B cell (primary cell): ENCODE results near the gene DHRS4L2. TPM values are rescaled to one million over a fixed set of nuclear protein-coding genes. Genes with fewer than 3 reads are reported as not detected.
"Not testable (repeated sequence)": the region's sequence is repeated elsewhere in the genome, so short reads cannot be mapped to it uniquely, and the experiment has no call there.

Experiments used
- ATAC-seq: fragments of 200-7000 bp; cut with Tn5 transposase; one replicate; pipeline ENCODE4 v1.10.0; 2021; ENCODE audit warnings: low read depth, mild to moderate bottlenecking, moderate number of reproducible peaks, moderate library complexity
- CTCF ChIA-PET: fragments of 350-600 bp; sonication (Branson Sonifier 250); formaldehyde crosslinking; loops from one replicate; lab custom pipeline; 2021; ENCODE audit warnings: antibody characterized with exemption, inconsistent platforms; lab: Charles Lee
- POLR2A ChIA-PET: fragments of 350-600 bp; sonication (Branson Sonifier 250); formaldehyde crosslinking; loops from one replicate; lab custom pipeline; 2021; ENCODE audit warnings: antibody characterized with exemption; lab: Charles Lee
- DNase-seq: peaks from one replicate; pipeline ENCODE4 v3.0.0; 2013
- H2AFZ ChIP-seq: 2 replicates; pipeline ENCODE4 v1.6.1; 2012; ENCODE audit warnings: mild to moderate bottlenecking, low read depth, low read length; ENCODE audit not compliant: insufficient read depth, poor library complexity, severe bottlenecking
- H3K27ac ChIP-seq, 2 donors: 1 replicate in 1 of 2; 2 replicates in 1 of 2; pipeline ENCODE4 v1.5.1; 2012 to 2013; ENCODE audit warnings: low read length in 2 of 2, mild to moderate bottlenecking in 2 of 2, moderate library complexity in 1 of 2
- H3K27me3 ChIP-seq, 4 experiments: fragments of 200-600 bp in 1 of 4; sonication (generic) in 1 of 4; replicated peaks in 1 of 4; 1 replicate in 2 of 4; 2 replicates in 2 of 4; pipeline versions ENCODE4 v1.6.1 to v1.7.0; 2013 to 2016; ENCODE audit warnings: low read length in 3 of 4, mild to moderate bottlenecking in 2 of 4, mixed read lengths in 1 of 4, moderate library complexity in 1 of 4; ENCODE audit not compliant: insufficient read depth in 4 of 4, control insufficient read depth in 3 of 4; ENCODE audit errors: control extremely low read depth in 1 of 4
- H3K36me3 ChIP-seq, 2 experiments: replicated peaks in 1 of 2; 1 replicate in 1 of 2; 2 replicates in 1 of 2; pipeline versions ENCODE4 v1.6.1 to v1.7.1; 2013; ENCODE audit warnings: low read length in 1 of 2; ENCODE audit not compliant: insufficient read depth in 2 of 2, control insufficient read depth in 1 of 2; ENCODE audit errors: control extremely low read depth in 1 of 2, extremely low read depth in 1 of 2
- H3K4me1 ChIP-seq, 2 donors: fragments of 200-600 bp in 1 of 2; sonication (generic) in 1 of 2; 1 replicate in 1 of 2; 2 replicates in 1 of 2; pipeline versions ENCODE4 v1.5.1 to v1.6.1; 2013 to 2017; ENCODE audit warnings: low read length in 2 of 2; ENCODE audit not compliant: control insufficient read depth in 2 of 2, insufficient read depth in 2 of 2
- H3K4me2 ChIP-seq: replicated peaks from 2 replicates; pipeline ENCODE3; 2012; ENCODE audit warnings: mild to moderate bottlenecking, low read depth, low read length; ENCODE audit not compliant: poor library complexity, severe bottlenecking
- H3K4me3 ChIP-seq, 5 experiments: fragments of 200-600 bp in 1 of 5; sonication (generic) in 1 of 5; 1 replicate in 3 of 5; 2 replicates in 2 of 5; pipeline versions ENCODE4 v1.5.1 to v1.7.0; 2011 to 2016; ENCODE audit warnings: low read length in 4 of 5, mild to moderate bottlenecking in 4 of 5, low read depth in 2 of 5, control low read depth in 1 of 5, moderate library complexity in 1 of 5; ENCODE audit not compliant: insufficient read depth in 1 of 5; ENCODE audit errors: control extremely low read depth in 1 of 5, extremely low read depth in 1 of 5
- H3K79me2 ChIP-seq: fragments of 200-600 bp; sonication (generic); one replicate; pipeline ENCODE4 v1.6.0; 2016; ENCODE audit warnings: low read length; ENCODE audit not compliant: control insufficient read depth, insufficient read depth
- H3K9ac ChIP-seq: fragments of 200-600 bp; sonication (generic); 2 replicates; pipeline ENCODE4 v1.6.1; 2017; ENCODE audit warnings: mild to moderate bottlenecking, low read length, moderate library complexity
- H3K9me3 ChIP-seq, 3 donors: one replicate each; pipeline versions ENCODE4 v1.6.1 to v1.7.1; 2013; ENCODE audit warnings: low read length in 2 of 3; ENCODE audit not compliant: control insufficient read depth in 2 of 3, insufficient read depth in 1 of 3; ENCODE audit errors: control extremely low read depth in 1 of 3
- H4K20me1 ChIP-seq: 2 replicates; pipeline ENCODE4 v1.6.0; 2012; ENCODE audit warnings: mild to moderate bottlenecking, low read length; ENCODE audit not compliant: insufficient read depth, control insufficient read depth, poor library complexity, severe bottlenecking
- H3K27ac Mint-ChIP-seq: one replicate; pipeline ENCODE4 v1.8.0; 2021; ENCODE audit warnings: mixed read lengths
- H3K27me3 Mint-ChIP-seq: one replicate; pipeline ENCODE4 v1.8.0; 2021; ENCODE audit warnings: mixed read lengths
- H3K4me1 Mint-ChIP-seq: one replicate; pipeline ENCODE4 v1.8.0; 2021; ENCODE audit warnings: mixed read lengths
- H3K4me3 Mint-ChIP-seq: one replicate; pipeline ENCODE4 v1.8.0; 2021; ENCODE audit warnings: mixed read lengths
- H3K9me3 Mint-ChIP-seq: one replicate; pipeline ENCODE4 v1.8.0; 2022; ENCODE audit warnings: mixed read lengths; ENCODE audit not compliant: insufficient read depth
- CTCF ChIP-seq: fragments of 200-600 bp; IDR thresholded peaks from one replicate; pipeline ENCODE4 v1.8.0; 2022; ENCODE audit warnings: antibody characterized with exemption, mild to moderate bottlenecking
- EZH2 ChIP-seq: IDR thresholded peaks from 2 replicates; pipeline ENCODE4 v1.6.1; 2012; ENCODE audit warnings: borderline replicate concordance, low read depth, mild to moderate bottlenecking, moderate library complexity, low read length; ENCODE audit not compliant: insufficient read depth, poor library complexity, severe bottlenecking
- WGBS: methylation state at CpG from one replicate; pipeline ENCODE4 v1.1.5; 2013; ENCODE audit warnings: missing lambda C conversion rate; ENCODE audit not compliant: insufficient coverage; 5-methylcytosine and 5-hydroxymethylcytosine counted together
- intact Hi-C: fragments of 100-400 bp; cut with micrococcal nuclease; formaldehyde crosslinking; loops from one replicate; pipeline ENCODE4 v1.10.0; 2022
- polyA plus RNA-seq: library from polyadenylated mRNA; depleted of rRNA; stranded (reverse); fragments of >200 nt; gene quantifications from 2 replicates; pipeline ENCODE4 v1.2.3, GENCODE V29; 2012
- total RNA-seq, 2 donors: library from RNA; stranded (reverse); fragments of 120-200 nt in 1 of 2; gene quantifications; 1 replicate in 1 of 2; 2 replicates in 1 of 2; pipeline versions ENCODE4 v1.2.3 to v1.2.4, GENCODE V29; 2013 to 2022

The DHRS4L2 gene
- total and polyA plus RNA-seq, 2 donors (not counting 1 experiment from before 2014, with no cell fraction given) = 11.2 to 16.3 TPM

DNA sequence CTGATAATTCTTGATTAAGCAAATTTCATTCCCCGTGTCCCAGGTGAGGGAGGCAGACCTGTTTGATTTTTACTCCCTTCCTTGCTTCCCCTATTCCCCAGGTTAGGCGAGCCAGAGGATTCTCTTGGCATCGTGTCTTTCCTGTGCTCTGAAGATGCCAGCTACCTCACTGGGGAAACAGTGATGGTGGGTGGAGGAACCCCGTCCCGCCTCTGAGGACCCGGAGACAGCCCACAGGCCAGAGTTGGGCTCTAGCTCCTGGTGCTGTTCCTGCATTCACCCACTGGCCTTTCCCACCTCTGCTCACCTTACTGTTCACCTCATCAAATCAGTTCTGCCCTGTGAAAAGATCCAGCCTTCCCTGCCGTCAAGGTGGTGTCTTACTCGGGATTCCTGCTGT is 62.0 kb downstream of the DHRS4L2 start:
- H3K36me3 ChIP-seq, ATAC-seq, H3K79me2 ChIP-seq, H3K9ac ChIP-seq, H2AFZ ChIP-seq, H3K9me3 Mint-ChIP-seq, POLR2A ChIA-PET, H3K9me3 ChIP-seq, H3K4me2 ChIP-seq, DNase-seq, H3K27ac ChIP-seq, H3K27ac Mint-ChIP-seq, H3K27me3 Mint-ChIP-seq, H4K20me1 ChIP-seq, H3K4me3 ChIP-seq: not testable (repeated sequence)
- H3K4me1 ChIP-seq = peaks cover 19 to 29% of the 10 kb centered on the region in 2 donors
- WGBS = 100% methylated on average over 3 of the region's 8 CpGs
- Mint-ChIP-seq H3K4me3 (peak overlapping the region; percentile 83), H3K4me1 (peaks cover 41% of the 10 kb centered on the region)
- CTCF ChIA-PET = interaction anchor here (2.2 to 14.5 kb wide), 3 partner anchors 40 to 57 kb away, joined by 6 to 220 read pairs (median 11); no protein-coding TSS in a partner anchor
- intact Hi-C loops = loop anchor here (5.0 kb wide), 1 partner anchor 463 kb away; no protein-coding TSS in a partner anchor
- H3K27me3 ChIP-seq = peaks cover 0 to 28% (median 8%) of the 10 kb centered on the region in 4 experiments

DNA sequence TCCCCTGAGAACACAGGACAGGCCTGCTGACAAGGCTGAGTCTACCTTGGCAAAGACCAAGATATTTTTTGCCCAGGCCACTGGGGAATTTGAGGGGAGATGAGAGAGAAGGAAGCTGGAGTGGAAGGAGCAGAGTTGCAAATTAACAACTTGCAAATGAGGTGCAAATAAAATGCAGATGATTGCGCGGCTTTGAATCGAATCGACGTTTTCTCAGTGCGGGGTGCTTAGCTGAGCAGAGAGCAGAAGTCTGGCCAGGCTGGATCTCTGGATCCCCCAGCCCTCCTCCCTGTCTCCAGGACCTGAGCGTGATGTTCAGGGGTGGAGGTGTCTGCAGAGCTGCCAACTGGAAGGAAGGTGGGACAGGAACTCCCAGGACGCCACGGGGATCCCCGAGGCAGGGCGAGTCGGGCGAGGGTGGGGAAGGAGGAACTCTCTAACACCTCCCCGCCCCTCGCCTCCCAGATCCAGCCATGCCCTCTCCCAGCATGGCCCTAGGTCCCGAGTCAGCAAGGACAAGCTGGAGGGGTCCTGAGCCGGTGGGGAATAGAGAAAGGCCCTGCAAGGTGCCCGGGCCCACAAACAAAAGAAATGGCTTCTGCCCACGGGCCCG is 62.6 kb downstream of the DHRS4L2 start:
- Histone ChIP-seq H3K36me3 (no peaks in the 10 kb centered on the region), H3K9ac (peak overlapping the region; percentile 78), H3K9me3 (peaks cover 0 to 3% (median 0%) of the 10 kb centered on the region in 3 donors), H3K4me1 (peaks cover 19 to 29% of the 10 kb centered on the region in 2 donors), H3K4me2 (peak overlapping the region; percentile 98), H4K20me1 (no peaks in the 10 kb centered on the region), H3K79me2 (no peaks in the 10 kb centered on the region), H2AFZ (peak overlapping the region; percentile 98), H3K27ac (peak overlapping the region; percentile 34 to 57), H3K27me3 (peaks cover 0 to 31% (median 8%) of the 10 kb centered on the region in 4 experiments), H3K4me3 (peak overlapping the region; percentile 8 to 81 (median 63))
- H3K9me3 Mint-ChIP-seq = no peaks in the 10 kb centered on the region
- DNase-seq (no peak), ATAC-seq (peak; percentile 9)
- H3K4me1 Mint-ChIP-seq = peaks cover 41% of the 10 kb centered on the region
- TF ChIP-seq CTCF (no peak), EZH2 (no peak)
- peak overlapping the region; percentile 83 for H3K4me3 Mint-ChIP-seq
- peaks cover 7% of the 10 kb centered on the region for H3K27me3 Mint-ChIP-seq
- intact Hi-C loops = loop anchor here (5.0 kb wide), 1 partner anchor 464 kb away; no protein-coding TSS in a partner anchor
- ChIA-PET POLR2A (interaction anchor here (0.8 to 1.6 kb wide), 3 partner anchors 28 to 32 kb away, joined by 3 to 9 read pairs (median 3); no protein-coding TSS in a partner anchor), CTCF (interaction anchor here (1.2 to 14.5 kb wide), 4 partner anchors 39 to 63 kb away, joined by 5 to 220 read pairs (median 8); partner anchors contain the start of genes DCAF11 and NRL)
- H3K27ac Mint-ChIP-seq = peak overlapping the region; percentile 65
- WGBS = 32% methylated on average over 11 of the region's 20 CpGs
